Heart left ventricle (tissue), 13 donors: ENCODE results near the gene LRFN3.

Experiments used
- POLR2A ChIP-seq, 2 donors: fragments of 450-650 bp; IDR thresholded peaks; one replicate each; pipeline ENCODE4 v1.6.1; 2017; ENCODE audit warnings: antibody characterized with exemption in 2 of 2, mild to moderate bottlenecking in 2 of 2, moderate library complexity in 2 of 2
- TF ChIP-seq, protein P1 (sequence below), 12 donors: fragments of 200-600 bp; sonication (generic) in 4 of 12; IDR thresholded peaks; one replicate each; pipeline versions ENCODE4 v1.5.0 to v1.8.0; 2018 to 2022; ENCODE audit warnings: antibody characterized with exemption in 12 of 12, mild to moderate bottlenecking in 5 of 12
- donor health status: ischemic (EF 13 %, LVEDD 7.1; RV severe dilation, severe dysfunction).
- donor health status: DM: no; HTN: yes; CAD: no.
- donor health status: DM: no; HTN: no; CAD: no.
- donor health status: ischemic (EF 25% LVEDD 6.9; RV normal size, moderate dysfunction).
- donor health status: ischemic (EF 25% LVEDD 5.7; RV mildly dilated, moderate dysfunction).
- donor health status: ischemic (EF 35%, LVEDD 5.7; RV mildly dilated, moderate dysfunction).
- donor health status: nonischemic (EF 11% LVEDD 7.7; RV severe dilation, severe dysfunction).
- donor health status: DM: yes; HTN: yes; CAD: no.
- donor health status: PGD.
- donor health status: ischemic (EF 29% LVEDD 5.4; RV normal size, mild dysfunction).
- donor health status: nonischemic (EF 23%, LVEDD 6.1; RV moderate dilation, normal function).

DNA sequence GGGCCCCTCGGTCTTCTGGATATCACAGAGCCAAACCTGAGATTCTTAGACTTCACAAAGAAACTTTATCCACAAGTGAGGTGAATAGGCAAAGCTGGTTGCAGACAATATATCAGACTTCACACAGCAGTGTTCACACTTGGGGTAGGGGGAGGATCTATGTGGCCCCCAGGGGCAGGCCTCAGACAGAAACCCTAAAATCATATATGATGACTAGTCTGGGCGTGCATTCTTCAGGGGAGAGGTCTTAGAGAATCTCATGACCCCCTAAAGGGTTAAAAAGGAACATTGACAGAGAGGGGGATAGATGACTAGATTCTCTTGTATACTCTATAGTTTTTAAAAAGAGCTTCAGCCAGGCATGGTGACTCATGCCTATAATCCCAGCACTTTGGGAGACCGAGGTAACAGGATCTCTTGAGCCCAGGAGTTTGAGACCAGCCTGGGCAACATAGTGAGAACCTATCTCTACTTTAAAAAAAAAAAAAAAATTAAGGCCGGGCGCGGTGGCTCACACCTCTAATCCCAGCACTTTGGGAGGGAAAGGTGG lies 30.9 kb upstream of the LRFN3 start:
- TF ChIP-seq, protein P1, sequence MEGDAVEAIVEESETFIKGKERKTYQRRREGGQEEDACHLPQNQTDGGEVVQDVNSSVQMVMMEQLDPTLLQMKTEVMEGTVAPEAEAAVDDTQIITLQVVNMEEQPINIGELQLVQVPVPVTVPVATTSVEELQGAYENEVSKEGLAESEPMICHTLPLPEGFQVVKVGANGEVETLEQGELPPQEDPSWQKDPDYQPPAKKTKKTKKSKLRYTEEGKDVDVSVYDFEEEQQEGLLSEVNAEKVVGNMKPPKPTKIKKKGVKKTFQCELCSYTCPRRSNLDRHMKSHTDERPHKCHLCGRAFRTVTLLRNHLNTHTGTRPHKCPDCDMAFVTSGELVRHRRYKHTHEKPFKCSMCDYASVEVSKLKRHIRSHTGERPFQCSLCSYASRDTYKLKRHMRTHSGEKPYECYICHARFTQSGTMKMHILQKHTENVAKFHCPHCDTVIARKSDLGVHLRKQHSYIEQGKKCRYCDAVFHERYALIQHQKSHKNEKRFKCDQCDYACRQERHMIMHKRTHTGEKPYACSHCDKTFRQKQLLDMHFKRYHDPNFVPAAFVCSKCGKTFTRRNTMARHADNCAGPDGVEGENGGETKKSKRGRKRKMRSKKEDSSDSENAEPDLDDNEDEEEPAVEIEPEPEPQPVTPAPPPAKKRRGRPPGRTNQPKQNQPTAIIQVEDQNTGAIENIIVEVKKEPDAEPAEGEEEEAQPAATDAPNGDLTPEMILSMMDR (IDR thresholded peaks at IDR 0.05) = no peak
- TF ChIP-seq POLR2A (IDR thresholded peaks at IDR 0.05) = no peak
